Sigmoid colon (tissue), 7 donors: ENCODE results near the gene ANKRD35. TPM values are rescaled to one million over a fixed set of nuclear protein-coding genes. Genes with fewer than 3 reads are reported as not detected.

Experiments
- DNase-seq: peaks from one replicate; pipeline ENCODE4 v3.0.0-alpha.2; 2019
- H3K27ac ChIP-seq, 4 donors: fragments of 200-600 bp; sonication (generic); one replicate each; pipeline ENCODE4 v1.5.1; 2016 to 2019; ENCODE audit warnings: mild to moderate bottlenecking in 1 of 4
- H3K27me3 ChIP-seq, 3 donors: fragments of 200-600 bp; sonication (generic); one replicate each; pipeline ENCODE4 v1.5.1; 2019; ENCODE audit warnings: mild to moderate bottlenecking in 1 of 3
- H3K36me3 ChIP-seq, 4 donors: fragments of 200-600 bp; sonication (generic); one replicate each; pipeline ENCODE4 v1.5.1; 2016 to 2019
- H3K4me1 ChIP-seq, 4 donors: fragments of 200-600 bp; sonication (generic); one replicate each; pipeline ENCODE4 v1.5.1; 2017 to 2019
- H3K4me3 ChIP-seq, 4 donors: fragments of 200-600 bp; sonication (generic); one replicate each; pipeline ENCODE4 v1.5.1; 2017 to 2019; ENCODE audit warnings: mild to moderate bottlenecking in 2 of 4, moderate library complexity in 1 of 4
- H3K9me3 ChIP-seq, 4 donors: fragments of 200-600 bp in 3 of 4; sonication (generic) in 3 of 4; one replicate each; pipeline versions ENCODE4 v1.5.1 to v1.6.1; 2013 to 2019
- CTCF ChIP-seq, 4 experiments: fragments of 450-650 bp in 3 of 4; fragments of 200-600 bp in 1 of 4; IDR thresholded peaks; one replicate each; pipeline ENCODE4 v1.5.1; 2016 to 2019; ENCODE audit warnings: antibody characterized with exemption in 4 of 4, mild to moderate bottlenecking in 3 of 4, moderate library complexity in 2 of 4
- EP300 ChIP-seq, 4 donors: sonication (generic); formaldehyde crosslinking; IDR thresholded peaks; one replicate each; pipeline ENCODE4 v1.6.1; 2017; ENCODE audit warnings: antibody characterized with exemption in 4 of 4
- POLR2A ChIP-seq, 2 donors: fragments of 450-650 bp; IDR thresholded peaks; one replicate each; pipeline ENCODE4 v1.6.1; 2016; ENCODE audit warnings: antibody characterized with exemption in 2 of 2, mild to moderate bottlenecking in 2 of 2, moderate library complexity in 2 of 2
- POLR2AphosphoS5 ChIP-seq, 4 donors: sonication (generic); formaldehyde crosslinking; IDR thresholded peaks; one replicate each; pipeline ENCODE4 v1.6.1; 2017; ENCODE audit warnings: antibody characterized with exemption in 4 of 4
- WGBS, 2 donors: extraction: QIAGEN DNeasy Blood & Tissue Kit; methylation state at CpG; one replicate each; pipeline ENCODE4 v1.1.7; 2013; 5-methylcytosine and 5-hydroxymethylcytosine counted together
- intact Hi-C: fragments of 100-400 bp; cut with DNase I; formaldehyde crosslinking; loops from one replicate; pipeline ENCODE4 v1.15.1; 2023
- polyA plus RNA-seq, 3 donors: library from polyadenylated mRNA; stranded (reverse); fragments of 200-250 nt; gene quantifications; one replicate each; pipeline ENCODE4 v1.2.3, GENCODE V29; 2013
- total RNA-seq, 4 donors: library from RNA; depleted of rRNA; stranded (reverse); fragments of >200 nt; gene quantifications; one replicate each; pipeline ENCODE4 v1.1.0, GENCODE V29; 2016
- donor health status: healthy with polysubstance abuse.
- donor health status: Bipolar disorder and iron deficiency.
- donor health status: healthy.

The ANKRD35 gene
- total and polyA plus RNA-seq, 7 donors: 0.46 to 13.8 (median 5.2) TPM

GRCh38 chr1:145847827-145848226, 37.8 kb downstream of the ANKRD35 start:
- Histone ChIP-seq H3K4me3 (no peak overlapping the region), H3K36me3 (peaks cover 23 to 51% (median 30%) of the 10 kb centered on the region in 4 donors), H3K4me1 (peaks cover 0 to 14% (median 13%) of the 10 kb centered on the region in 4 donors), H3K27me3 (no peaks in the 10 kb centered on the region), H3K9me3 (no peaks in the 10 kb centered on the region), H3K27ac (no peak overlapping the region)
- no peak for TF ChIP-seq CTCF (IDR thresholded peaks at IDR 0.05)
- TF ChIP-seq POLR2AphosphoS5 (IDR thresholded peaks at IDR 0.05): no peak
- no peak for TF ChIP-seq POLR2A (IDR thresholded peaks at IDR 0.05)
- TF ChIP-seq EP300 (IDR thresholded peaks at IDR 0.05): no peak
- 89 to 90% methylated on average over 3 of the region's 3 CpGs for WGBS, 2 donors
- intact Hi-C loops: loop anchor here (5.0 to 10.0 kb wide), 2 partner anchors 63 to 64 kb away; partner anchors contain the start of gene ITGA10
- no peak for DNase-seq

GRCh38 chr1:145846201-145846612, 39.5 kb downstream of the ANKRD35 start:
- 61 to 70% methylated on average over 3 of the region's 3 CpGs for WGBS, 2 donors
- no peak for DNase-seq
- H3K4me3 ChIP-seq: peak overlapping the region; percentile 33 to 61 (median 54)
- no peaks in the 10 kb centered on the region for H3K9me3 ChIP-seq
- TF ChIP-seq CTCF (IDR thresholded peaks at IDR 0.05): peak; percentile 44 to 70 (median 57)
- no peak for TF ChIP-seq POLR2AphosphoS5 (IDR thresholded peaks at IDR 0.05)
- no peaks in the 10 kb centered on the region for H3K27me3 ChIP-seq
- H3K36me3 ChIP-seq: peaks cover 20 to 51% (median 21%) of the 10 kb centered on the region in 4 donors
- H3K4me1 ChIP-seq: peaks cover 0 to 14% (median 13%) of the 10 kb centered on the region in 4 donors
- intact Hi-C loops: loop anchor here (5.0 to 10.0 kb wide), 2 partner anchors 61 to 66 kb away; partner anchors contain the start of gene ITGA10
- peak overlapping the region; percentile 75 to 85 (median 79) for H3K27ac ChIP-seq

GRCh38 chr1:145845514-145846161, 40.0 kb downstream of the ANKRD35 start, which contains the start of gene NUDT17:
Gene NUDT17 (plus strand): TSS chr1:145845630. CDS start chr1:145845641, 11 bp downstream.
- Histone ChIP-seq H3K4me3 (peak within 1 kb of the TSS; percentile 33 to 61 (median 54)), H3K27ac (peak within 1 kb of the TSS; percentile 75 to 85 (median 79)), H3K4me1 (peaks cover 0 to 14% (median 13%) of the 10 kb centered on the region in 4 donors), H3K27me3 (no peaks in the 10 kb centered on the region), H3K36me3 (peaks cover 17 to 51% (median 21%) of the 10 kb centered on the region in 4 donors), H3K9me3 (no peaks in the 10 kb centered on the region)
- TF ChIP-seq EP300 (IDR thresholded peaks at IDR 0.05) (no peak), CTCF (IDR thresholded peaks at IDR 0.05) (peak; percentile 79 to 91 (median 86)), POLR2A (IDR thresholded peaks at IDR 0.05) (peak in 1 of 2 donors; percentile 16), POLR2AphosphoS5 (IDR thresholded peaks at IDR 0.05) (peak; percentile 9 to 70 (median 40))
- intact Hi-C loops: loop anchor here (2.0 to 10.0 kb wide), 3 partner anchors 61 to 167 kb away; partner anchors contain the start of gene ITGA10
- WGBS, 2 donors: 1% methylated on average over 50 of the region's 50 CpGs
- peak; percentile 90 for DNase-seq

- H3K27ac ChIP-seq: peak overlapping the region; percentile 75 to 85 (median 79)
- peaks cover 12 to 51% (median 18%) of the 10 kb centered on the region in 4 donors for H3K36me3 ChIP-seq
- TF ChIP-seq POLR2A (IDR thresholded peaks at IDR 0.05) (no peak), CTCF (IDR thresholded peaks at IDR 0.05) (no peak), POLR2AphosphoS5 (IDR thresholded peaks at IDR 0.05) (no peak), EP300 (IDR thresholded peaks at IDR 0.05) (no peak)
- peaks cover 0 to 14% (median 13%) of the 10 kb centered on the region in 4 donors for H3K4me1 ChIP-seq
- WGBS, 2 donors: 6 to 8% methylated on average over 4 of the region's 4 CpGs
- H3K9me3 ChIP-seq: no peaks in the 10 kb centered on the region
- intact Hi-C loops: loop anchor here (2.0 to 10.0 kb wide), 3 partner anchors 60 to 168 kb away; partner anchors contain the start of gene ITGA10
- peak overlapping the region; percentile 33 to 61 (median 54) for H3K4me3 ChIP-seq
- no peaks in the 10 kb centered on the region for H3K27me3 ChIP-seq
- DNase-seq: no peak
These were observed 40.5 kb downstream of the ANKRD35 start for GRCh38 chr1:145845144-145845513.
